HEK293 (cell line): ENCODE results near the gene SMARCD2.
A peak's percentile ranks its signal among the peaks of the same experiment; 100 is the strongest.

Experiments used
- CTCF ChIA-PET: fragments of 350-600 bp; formaldehyde crosslinking; extraction: SDS; loops from one replicate; lab custom pipeline; 2021; ENCODE audit warnings: antibody characterized with exemption; lab: Yijun Ruan, JAX
- POLR2A ChIA-PET: fragments of 300-600 bp; formaldehyde crosslinking; extraction: SDS; loops from one replicate; lab custom pipeline; 2020; ENCODE audit warnings: antibody characterized with exemption, inconsistent platforms; lab: Yijun Ruan, JAX
- H3K27ac ChIP-seq: fragments of 200-500 bp; sonication (Bioruptor generic); 2 replicates; pipeline ENCODE4 v1.5.1; 2014; ENCODE audit warnings: low read depth, low read length, control low read depth, inconsistent platforms; ENCODE audit errors: extremely low read depth
- H3K36me3 ChIP-seq, 2 experiments: fragments of 200-500 bp in 1 of 2; sonication (Bioruptor generic) in 1 of 2; 1 replicate in 1 of 2; 2 replicates in 1 of 2; pipeline ENCODE4 v1.5.1; 2014 to 2017; ENCODE audit warnings: inconsistent platforms in 2 of 2, low read length in 2 of 2; ENCODE audit not compliant: control insufficient read depth in 2 of 2, insufficient read depth in 1 of 2
- H3K4me1 ChIP-seq: fragments of 200-500 bp; sonication (Bioruptor generic); 2 replicates; pipeline ENCODE4 v1.5.1; 2014; ENCODE audit warnings: mild to moderate bottlenecking, low read length, inconsistent platforms; ENCODE audit not compliant: control insufficient read depth, insufficient read depth
- H3K4me3 ChIP-seq: 2 replicates; pipeline ENCODE4 v1.5.1; 2011; ENCODE audit warnings: low read depth, mild to moderate bottlenecking, control low read depth, low read length, moderate library complexity
- H3K9me3 ChIP-seq: fragments of 200-500 bp; sonication (Bioruptor generic); 2 replicates; pipeline ENCODE4 v1.5.1; 2014; ENCODE audit warnings: low read depth, low read length, inconsistent platforms; ENCODE audit not compliant: control insufficient read depth, insufficient read depth
- EGR2 ChIP-seq: fragments of 450-650 bp; formaldehyde crosslinking; IDR thresholded peaks from 2 replicates; pipeline ENCODE4 v1.5.1; 2016; ENCODE audit warnings: low read depth, missing biosample characterization, missing genetic modification characterization
- GLIS2 ChIP-seq: fragments of 450-650 bp; formaldehyde crosslinking; IDR thresholded peaks from 2 replicates; pipeline ENCODE4 v1.5.1; 2016; ENCODE audit warnings: missing biosample characterization, missing genetic modification characterization
- OSR2 ChIP-seq: fragments of 450-650 bp; formaldehyde crosslinking; IDR thresholded peaks from 2 replicates; pipeline ENCODE4 v1.5.1; 2016; ENCODE audit warnings: missing biosample characterization, missing genetic modification characterization
- TRIM28 ChIP-seq: IDR thresholded peaks from 2 replicates; pipeline ENCODE4 v1.6.1; 2011; ENCODE audit warnings: low read length, control low read depth, borderline replicate concordance
- ZBTB17 ChIP-seq: fragments of 450-650 bp; formaldehyde crosslinking; IDR thresholded peaks from 2 replicates; pipeline ENCODE4 v1.5.1; 2016; ENCODE audit warnings: missing biosample characterization, missing genetic modification characterization
- ZFP41 ChIP-seq: fragments of 450-650 bp; formaldehyde crosslinking; IDR thresholded peaks from 2 replicates; pipeline ENCODE4 v1.5.1; 2016; ENCODE audit warnings: missing biosample characterization, missing genetic modification characterization, borderline replicate concordance
- ZNF138 ChIP-seq: fragments of 450-650 bp; formaldehyde crosslinking; IDR thresholded peaks from 2 replicates; pipeline ENCODE4 v1.5.1; 2016; ENCODE audit warnings: missing biosample characterization, missing genetic modification characterization, borderline replicate concordance
- ZNF548 ChIP-seq: fragments of 450-650 bp; formaldehyde crosslinking; IDR thresholded peaks from 2 replicates; pipeline ENCODE4 v1.5.1; 2016; ENCODE audit warnings: missing biosample characterization, missing genetic modification characterization
- ZNF561 ChIP-seq: fragments of 450-650 bp; IDR thresholded peaks from 2 replicates; pipeline ENCODE4 v1.5.1; 2018; ENCODE audit warnings: missing biosample characterization, missing genetic modification characterization, borderline replicate concordance
- ZNF610 ChIP-seq: fragments of 450-650 bp; formaldehyde crosslinking; IDR thresholded peaks from 2 replicates; pipeline ENCODE4 v1.5.1; 2016; ENCODE audit warnings: missing biosample characterization, missing genetic modification characterization, borderline replicate concordance
- ZNF76 ChIP-seq: fragments of 450-650 bp; formaldehyde crosslinking; IDR thresholded peaks from 2 replicates; pipeline ENCODE4; 2016; ENCODE audit warnings: low read depth, missing biosample characterization, missing genetic modification characterization, borderline replicate concordance
- ZNF843 ChIP-seq: fragments of 450-650 bp; formaldehyde crosslinking; IDR thresholded peaks from 2 replicates; pipeline ENCODE4 v1.5.1; 2016; ENCODE audit warnings: missing biosample characterization, missing genetic modification characterization
- TF ChIP-seq, protein P1 (sequence below): fragments of 450-650 bp; formaldehyde crosslinking; IDR thresholded peaks from 2 replicates; pipeline ENCODE4 v1.5.1; 2016; ENCODE audit warnings: missing biosample characterization, missing genetic modification characterization
- TF ChIP-seq, protein P2 (sequence below): fragments of 450-650 bp; formaldehyde crosslinking; optimal IDR thresholded peaks from 2 replicates; pipeline ENCODE3; 2016; ENCODE audit warnings: missing biosample characterization, mild to moderate bottlenecking, missing genetic modification characterization
- TF ChIP-seq, protein P3 (sequence below): fragments of 450-650 bp; formaldehyde crosslinking; IDR thresholded peaks from 2 replicates; pipeline ENCODE4 v1.5.1; 2016; ENCODE audit warnings: missing biosample characterization, missing genetic modification characterization, borderline replicate concordance

SMARCD2 gene

DNA sequence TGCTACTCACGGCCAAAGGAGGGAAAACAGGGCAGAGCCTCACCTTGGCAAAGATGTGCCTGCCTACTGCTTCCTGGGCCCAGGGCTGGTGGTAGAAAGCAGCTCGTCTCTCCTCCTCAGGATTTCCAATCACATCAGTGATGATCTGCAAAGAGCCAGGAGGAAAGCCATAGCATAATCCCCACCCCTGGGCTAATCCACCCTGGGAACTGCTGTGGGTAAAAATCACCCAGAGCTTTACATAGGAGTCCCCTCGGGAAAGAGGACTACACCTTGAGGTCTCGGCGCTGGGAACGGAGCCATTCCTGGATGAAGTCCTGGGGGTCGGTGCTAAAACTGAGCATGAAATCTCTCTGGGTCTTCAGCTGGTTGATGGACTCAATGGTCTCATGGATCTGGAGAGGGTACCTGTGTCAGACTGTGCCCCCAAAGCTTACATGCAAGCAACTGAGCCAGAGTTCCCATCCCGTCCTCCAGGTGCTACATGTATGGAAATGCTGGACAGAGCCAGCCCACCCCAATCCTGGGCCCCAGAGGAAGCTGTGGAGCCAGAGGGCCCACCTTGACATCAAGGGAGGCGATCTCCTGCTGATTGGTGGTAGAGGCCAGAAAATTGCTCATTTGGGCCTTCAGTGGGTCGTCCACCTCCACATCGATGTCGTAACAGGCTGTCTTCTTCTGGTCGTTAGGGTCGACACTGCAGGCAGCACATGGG is 9.3 kb downstream of the SMARCD2 start:
- ChIA-PET POLR2A (interaction anchor here (0.7 to 7.2 kb wide), 7 partner anchors 6 to 77 kb away, joined by 3 to 65 read pairs (median 4); partner anchors contain the start of genes CCDC47, DDX42 and SMARCD2), CTCF (interaction anchor here (0.5 to 3.0 kb wide), 8 partner anchors 8 to 408 kb away, joined by 4 to 12 read pairs (median 5); partner anchors contain the start of genes CCDC47 and DDX42)
- TF ChIP-seq ZNF561 (tag by site-specific recombination) (no peak), GLIS2 (tag by site-specific recombination) (no peak), ZNF843 (tag by site-specific recombination) (no peak), TRIM28 (no peak), ZBTB17 (peak; percentile 51; the same call in 1 of the 2 replicates), ZNF548 (tag by site-specific recombination) (no peak), ZNF138 (tag by site-specific recombination) (no peak)
- TF ChIP-seq, protein P1, sequence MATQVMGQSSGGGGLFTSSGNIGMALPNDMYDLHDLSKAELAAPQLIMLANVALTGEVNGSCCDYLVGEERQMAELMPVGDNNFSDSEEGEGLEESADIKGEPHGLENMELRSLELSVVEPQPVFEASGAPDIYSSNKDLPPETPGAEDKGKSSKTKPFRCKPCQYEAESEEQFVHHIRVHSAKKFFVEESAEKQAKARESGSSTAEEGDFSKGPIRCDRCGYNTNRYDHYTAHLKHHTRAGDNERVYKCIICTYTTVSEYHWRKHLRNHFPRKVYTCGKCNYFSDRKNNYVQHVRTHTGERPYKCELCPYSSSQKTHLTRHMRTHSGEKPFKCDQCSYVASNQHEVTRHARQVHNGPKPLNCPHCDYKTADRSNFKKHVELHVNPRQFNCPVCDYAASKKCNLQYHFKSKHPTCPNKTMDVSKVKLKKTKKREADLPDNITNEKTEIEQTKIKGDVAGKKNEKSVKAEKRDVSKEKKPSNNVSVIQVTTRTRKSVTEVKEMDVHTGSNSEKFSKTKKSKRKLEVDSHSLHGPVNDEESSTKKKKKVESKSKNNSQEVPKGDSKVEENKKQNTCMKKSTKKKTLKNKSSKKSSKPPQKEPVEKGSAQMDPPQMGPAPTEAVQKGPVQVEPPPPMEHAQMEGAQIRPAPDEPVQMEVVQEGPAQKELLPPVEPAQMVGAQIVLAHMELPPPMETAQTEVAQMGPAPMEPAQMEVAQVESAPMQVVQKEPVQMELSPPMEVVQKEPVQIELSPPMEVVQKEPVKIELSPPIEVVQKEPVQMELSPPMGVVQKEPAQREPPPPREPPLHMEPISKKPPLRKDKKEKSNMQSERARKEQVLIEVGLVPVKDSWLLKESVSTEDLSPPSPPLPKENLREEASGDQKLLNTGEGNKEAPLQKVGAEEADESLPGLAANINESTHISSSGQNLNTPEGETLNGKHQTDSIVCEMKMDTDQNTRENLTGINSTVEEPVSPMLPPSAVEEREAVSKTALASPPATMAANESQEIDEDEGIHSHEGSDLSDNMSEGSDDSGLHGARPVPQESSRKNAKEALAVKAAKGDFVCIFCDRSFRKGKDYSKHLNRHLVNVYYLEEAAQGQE (tag by site-specific recombination): peak; percentile 86
- Histone ChIP-seq H3K4me1 (no peaks in the 10 kb centered on the region), H3K9me3 (no peaks in the 10 kb centered on the region), H3K27ac (0 out of 2 replicates have a peak overlapping the region, but pooled peaks have one; percentile 1), H3K4me3 (no peak overlapping the region), H3K36me3 (peaks cover 49 to 97% of the 10 kb centered on the region in 2 experiments)

DNA sequence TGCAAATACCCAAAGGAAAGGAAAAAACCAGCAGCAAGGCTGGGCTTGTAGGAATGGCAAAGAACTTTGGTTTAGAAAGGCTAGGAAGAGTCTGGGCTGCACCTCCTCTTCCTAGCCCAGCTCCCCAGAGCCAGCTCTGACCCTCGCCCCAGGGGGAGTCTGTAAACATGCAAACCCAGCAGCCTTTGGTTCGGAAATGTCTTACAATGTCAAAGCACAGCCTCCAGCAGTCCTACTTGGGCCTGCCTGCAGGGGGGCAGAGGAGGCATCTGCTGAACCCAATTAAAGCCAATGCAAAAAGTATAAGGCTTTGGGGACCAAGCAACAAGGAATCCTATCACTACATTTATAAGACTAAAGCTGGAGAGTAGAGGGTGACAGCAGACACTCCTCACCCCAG is 10.0 kb downstream of the SMARCD2 start:
- POLR2A ChIA-PET: interaction anchor here (1.0 to 7.2 kb wide), 4 partner anchors 7 to 59 kb away, joined by 3 to 65 read pairs (median 4); partner anchors contain the start of genes CCDC47, DDX42 and SMARCD2
- Histone ChIP-seq H3K4me1 (no peaks in the 10 kb centered on the region), H3K27ac (no peak overlapping the region), H3K4me3 (no peak overlapping the region), H3K36me3 (peaks cover 49 to 90% of the 10 kb centered on the region in 2 experiments), H3K9me3 (no peaks in the 10 kb centered on the region)
- CTCF ChIA-PET: interaction anchor here (0.5 to 1.5 kb wide), 3 partner anchors 9 to 390 kb away, joined by 4 to 6 read pairs (median 5); no protein-coding TSS in a partner anchor
- TF ChIP-seq ZNF610 (tag by site-specific recombination) (no peak), ZFP41 (no peak), OSR2 (tag by site-specific recombination) (no peak), ZNF76 (no peak), EGR2 (tag by site-specific recombination) (no peak)
- TF ChIP-seq, protein P2, sequence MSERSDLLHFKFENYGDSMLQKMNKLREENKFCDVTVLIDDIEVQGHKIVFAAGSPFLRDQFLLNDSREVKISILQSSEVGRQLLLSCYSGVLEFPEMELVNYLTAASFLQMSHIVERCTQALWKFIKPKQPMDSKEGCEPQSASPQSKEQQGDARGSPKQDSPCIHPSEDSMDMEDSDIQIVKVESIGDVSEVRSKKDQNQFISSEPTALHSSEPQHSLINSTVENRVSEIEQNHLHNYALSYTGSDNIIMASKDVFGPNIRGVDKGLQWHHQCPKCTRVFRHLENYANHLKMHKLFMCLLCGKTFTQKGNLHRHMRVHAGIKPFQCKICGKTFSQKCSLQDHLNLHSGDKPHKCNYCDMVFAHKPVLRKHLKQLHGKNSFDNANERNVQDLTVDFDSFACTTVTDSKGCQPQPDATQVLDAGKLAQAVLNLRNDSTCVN (tag by site-specific recombination): no peak
- TF ChIP-seq, protein P3, sequence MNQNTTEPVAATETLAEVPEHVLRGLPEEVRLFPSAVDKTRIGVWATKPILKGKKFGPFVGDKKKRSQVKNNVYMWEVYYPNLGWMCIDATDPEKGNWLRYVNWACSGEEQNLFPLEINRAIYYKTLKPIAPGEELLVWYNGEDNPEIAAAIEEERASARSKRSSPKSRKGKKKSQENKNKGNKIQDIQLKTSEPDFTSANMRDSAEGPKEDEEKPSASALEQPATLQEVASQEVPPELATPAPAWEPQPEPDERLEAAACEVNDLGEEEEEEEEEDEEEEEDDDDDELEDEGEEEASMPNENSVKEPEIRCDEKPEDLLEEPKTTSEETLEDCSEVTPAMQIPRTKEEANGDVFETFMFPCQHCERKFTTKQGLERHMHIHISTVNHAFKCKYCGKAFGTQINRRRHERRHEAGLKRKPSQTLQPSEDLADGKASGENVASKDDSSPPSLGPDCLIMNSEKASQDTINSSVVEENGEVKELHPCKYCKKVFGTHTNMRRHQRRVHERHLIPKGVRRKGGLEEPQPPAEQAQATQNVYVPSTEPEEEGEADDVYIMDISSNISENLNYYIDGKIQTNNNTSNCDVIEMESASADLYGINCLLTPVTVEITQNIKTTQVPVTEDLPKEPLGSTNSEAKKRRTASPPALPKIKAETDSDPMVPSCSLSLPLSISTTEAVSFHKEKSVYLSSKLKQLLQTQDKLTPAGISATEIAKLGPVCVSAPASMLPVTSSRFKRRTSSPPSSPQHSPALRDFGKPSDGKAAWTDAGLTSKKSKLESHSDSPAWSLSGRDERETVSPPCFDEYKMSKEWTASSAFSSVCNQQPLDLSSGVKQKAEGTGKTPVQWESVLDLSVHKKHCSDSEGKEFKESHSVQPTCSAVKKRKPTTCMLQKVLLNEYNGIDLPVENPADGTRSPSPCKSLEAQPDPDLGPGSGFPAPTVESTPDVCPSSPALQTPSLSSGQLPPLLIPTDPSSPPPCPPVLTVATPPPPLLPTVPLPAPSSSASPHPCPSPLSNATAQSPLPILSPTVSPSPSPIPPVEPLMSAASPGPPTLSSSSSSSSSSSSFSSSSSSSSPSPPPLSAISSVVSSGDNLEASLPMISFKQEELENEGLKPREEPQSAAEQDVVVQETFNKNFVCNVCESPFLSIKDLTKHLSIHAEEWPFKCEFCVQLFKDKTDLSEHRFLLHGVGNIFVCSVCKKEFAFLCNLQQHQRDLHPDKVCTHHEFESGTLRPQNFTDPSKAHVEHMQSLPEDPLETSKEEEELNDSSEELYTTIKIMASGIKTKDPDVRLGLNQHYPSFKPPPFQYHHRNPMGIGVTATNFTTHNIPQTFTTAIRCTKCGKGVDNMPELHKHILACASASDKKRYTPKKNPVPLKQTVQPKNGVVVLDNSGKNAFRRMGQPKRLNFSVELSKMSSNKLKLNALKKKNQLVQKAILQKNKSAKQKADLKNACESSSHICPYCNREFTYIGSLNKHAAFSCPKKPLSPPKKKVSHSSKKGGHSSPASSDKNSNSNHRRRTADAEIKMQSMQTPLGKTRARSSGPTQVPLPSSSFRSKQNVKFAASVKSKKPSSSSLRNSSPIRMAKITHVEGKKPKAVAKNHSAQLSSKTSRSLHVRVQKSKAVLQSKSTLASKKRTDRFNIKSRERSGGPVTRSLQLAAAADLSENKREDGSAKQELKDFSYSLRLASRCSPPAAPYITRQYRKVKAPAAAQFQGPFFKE (tag by site-specific recombination): no peak
